ENCODE measurements around the gene USH2A.

DNA sequence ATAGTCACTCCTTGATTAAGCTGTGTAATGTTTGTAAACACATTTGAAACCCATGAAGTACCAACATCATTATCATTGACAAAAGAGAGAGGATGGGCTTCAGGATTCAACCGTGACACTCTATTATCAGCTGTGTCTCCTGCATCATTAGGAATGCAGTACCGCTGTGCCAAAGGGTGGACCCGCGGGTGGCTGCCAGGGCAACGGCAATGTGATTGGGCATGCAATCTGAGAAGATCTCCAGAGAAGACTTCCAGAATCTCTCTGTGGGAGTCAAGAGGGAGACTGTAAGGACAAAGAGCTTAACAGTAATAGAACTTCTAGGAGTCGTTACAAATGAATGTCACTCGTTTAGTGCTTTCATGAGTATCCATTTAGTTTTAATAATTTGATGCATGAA is 97.9 kb downstream of the USH2A start:
- TF ChIP-seq, protein P1, sequence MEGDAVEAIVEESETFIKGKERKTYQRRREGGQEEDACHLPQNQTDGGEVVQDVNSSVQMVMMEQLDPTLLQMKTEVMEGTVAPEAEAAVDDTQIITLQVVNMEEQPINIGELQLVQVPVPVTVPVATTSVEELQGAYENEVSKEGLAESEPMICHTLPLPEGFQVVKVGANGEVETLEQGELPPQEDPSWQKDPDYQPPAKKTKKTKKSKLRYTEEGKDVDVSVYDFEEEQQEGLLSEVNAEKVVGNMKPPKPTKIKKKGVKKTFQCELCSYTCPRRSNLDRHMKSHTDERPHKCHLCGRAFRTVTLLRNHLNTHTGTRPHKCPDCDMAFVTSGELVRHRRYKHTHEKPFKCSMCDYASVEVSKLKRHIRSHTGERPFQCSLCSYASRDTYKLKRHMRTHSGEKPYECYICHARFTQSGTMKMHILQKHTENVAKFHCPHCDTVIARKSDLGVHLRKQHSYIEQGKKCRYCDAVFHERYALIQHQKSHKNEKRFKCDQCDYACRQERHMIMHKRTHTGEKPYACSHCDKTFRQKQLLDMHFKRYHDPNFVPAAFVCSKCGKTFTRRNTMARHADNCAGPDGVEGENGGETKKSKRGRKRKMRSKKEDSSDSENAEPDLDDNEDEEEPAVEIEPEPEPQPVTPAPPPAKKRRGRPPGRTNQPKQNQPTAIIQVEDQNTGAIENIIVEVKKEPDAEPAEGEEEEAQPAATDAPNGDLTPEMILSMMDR (IDR thresholded peaks at IDR 0.05; ENCODE audit: insufficient read depth, low read depth, low read length): no peak
- no peak for TF ChIP-seq EZH2 (IDR thresholded peaks at IDR 0.05; ENCODE audit: insufficient read depth, low read length)
